ENCODE measurements around the gene ARHGEF4. TPM values are rescaled to one million over a fixed set of nuclear protein-coding genes. Genes with fewer than 3 reads are reported as not detected.

ARHGEF4 gene
- total RNA-seq, 1 experiment from 2014 or later = 26.6 TPM

- TF ChIP-seq, protein P1, sequence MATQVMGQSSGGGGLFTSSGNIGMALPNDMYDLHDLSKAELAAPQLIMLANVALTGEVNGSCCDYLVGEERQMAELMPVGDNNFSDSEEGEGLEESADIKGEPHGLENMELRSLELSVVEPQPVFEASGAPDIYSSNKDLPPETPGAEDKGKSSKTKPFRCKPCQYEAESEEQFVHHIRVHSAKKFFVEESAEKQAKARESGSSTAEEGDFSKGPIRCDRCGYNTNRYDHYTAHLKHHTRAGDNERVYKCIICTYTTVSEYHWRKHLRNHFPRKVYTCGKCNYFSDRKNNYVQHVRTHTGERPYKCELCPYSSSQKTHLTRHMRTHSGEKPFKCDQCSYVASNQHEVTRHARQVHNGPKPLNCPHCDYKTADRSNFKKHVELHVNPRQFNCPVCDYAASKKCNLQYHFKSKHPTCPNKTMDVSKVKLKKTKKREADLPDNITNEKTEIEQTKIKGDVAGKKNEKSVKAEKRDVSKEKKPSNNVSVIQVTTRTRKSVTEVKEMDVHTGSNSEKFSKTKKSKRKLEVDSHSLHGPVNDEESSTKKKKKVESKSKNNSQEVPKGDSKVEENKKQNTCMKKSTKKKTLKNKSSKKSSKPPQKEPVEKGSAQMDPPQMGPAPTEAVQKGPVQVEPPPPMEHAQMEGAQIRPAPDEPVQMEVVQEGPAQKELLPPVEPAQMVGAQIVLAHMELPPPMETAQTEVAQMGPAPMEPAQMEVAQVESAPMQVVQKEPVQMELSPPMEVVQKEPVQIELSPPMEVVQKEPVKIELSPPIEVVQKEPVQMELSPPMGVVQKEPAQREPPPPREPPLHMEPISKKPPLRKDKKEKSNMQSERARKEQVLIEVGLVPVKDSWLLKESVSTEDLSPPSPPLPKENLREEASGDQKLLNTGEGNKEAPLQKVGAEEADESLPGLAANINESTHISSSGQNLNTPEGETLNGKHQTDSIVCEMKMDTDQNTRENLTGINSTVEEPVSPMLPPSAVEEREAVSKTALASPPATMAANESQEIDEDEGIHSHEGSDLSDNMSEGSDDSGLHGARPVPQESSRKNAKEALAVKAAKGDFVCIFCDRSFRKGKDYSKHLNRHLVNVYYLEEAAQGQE (IDR thresholded peaks at IDR 0.05; ENCODE audit: low read depth) = no peak
Observed at GRCh38 chr2:130808482-130809268, 28.0 kb upstream of the ARHGEF4 start (continued).

DNA sequence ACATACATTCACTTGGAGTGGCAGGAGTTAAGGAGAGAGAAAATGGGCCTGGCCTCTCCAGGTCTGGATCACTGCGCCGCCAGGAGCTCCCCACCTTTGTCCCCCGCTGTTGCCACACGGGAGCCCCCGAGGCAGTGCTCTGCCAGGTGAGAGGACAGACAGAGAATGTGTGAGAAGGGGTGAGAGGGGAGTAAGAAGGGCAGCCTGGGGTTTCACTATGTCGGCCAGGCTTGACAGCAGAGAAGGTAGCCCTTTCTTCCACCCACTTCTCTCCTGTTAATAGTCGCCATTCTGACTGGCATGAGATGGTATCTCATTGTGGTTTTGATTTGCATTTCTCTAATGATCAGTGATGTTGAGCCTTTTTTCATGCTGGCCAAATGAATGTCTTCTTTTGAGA, 26.2 kb upstream of the ARHGEF4 start:
- intact Hi-C loops (cut with micrococcal nuclease) = no loop called here
- Histone ChIP-seq H3K4me3 (replicated peaks in 1 of 2; ENCODE audit: low read depth in 1 of 2, low read length in 2 of 2) (no peak overlapping the region), H2AFZ (ENCODE audit: low read depth, low read length, poor library complexity, severe bottlenecking) (no peak overlapping the region), H3K4me2 (ENCODE audit: low read length) (no peak overlapping the region), H3K9me3 (ENCODE audit: control insufficient read depth in 1 of 2, insufficient read depth in 1 of 2, low read depth in 1 of 2, low read length in 2 of 2) (no peaks in the 10 kb centered on the region), H3K36me3 (ENCODE audit: control insufficient read depth in 1 of 2, insufficient read depth in 2 of 2, low read length in 2 of 2) (no peaks in the 10 kb centered on the region), H3K27ac (ENCODE audit: low read depth, low read length) (no peak overlapping the region), H3K4me1 (ENCODE audit: control insufficient read depth in 1 of 2, insufficient read depth in 2 of 2, low read length in 2 of 2) (peaks cover 11 to 22% of the 10 kb centered on the region in 2 experiments; a peak in 3 of 4 replicates), H4K20me1 (ENCODE audit: insufficient read depth) (no peaks in the 10 kb centered on the region), H3K27me3 (ENCODE audit: insufficient read depth, low read length) (no peaks in the 10 kb centered on the region), H3K79me2 (ENCODE audit: insufficient read depth, low read length) (no peaks in the 10 kb centered on the region), H3K9me2 (ENCODE audit: insufficient read depth) (no peaks in the 10 kb centered on the region), H3K9ac (ENCODE audit: low read length) (no peak overlapping the region)
- ChIA-PET POLR2A (no interaction called here), CTCF (interaction anchor here (2.3 kb wide), 1 partner anchor 13 kb away, joined by 5 read pairs; no protein-coding TSS in a partner anchor), RAD21 (ENCODE audit: low non-redundant PET in 1 of 2, low total read pairs in 2 of 2, uncharacterized antibody in 2 of 2, unreplicated experiment in 2 of 2) (no interaction called here)
- DNase-seq (ENCODE audit: low read depth, low spot score) (no peak), ATAC-seq (no peak)
- no TSS peak for BruUV-seq (replicated peaks)
- no peak for TF ChIP-seq ZBTB33 (IDR thresholded peaks at IDR 0.05; ENCODE audit: extremely low read depth, insufficient replicate concordance, low read length)
- no peak for TF ChIP-seq EZH2phosphoT487 (IDR thresholded peaks at IDR 0.05; ENCODE audit: borderline replicate concordance)
- TF ChIP-seq, protein P1 (IDR thresholded peaks at IDR 0.05; ENCODE audit: low read depth) = no peak
- TF ChIP-seq SP1 (IDR thresholded peaks at IDR 0.05; ENCODE audit: low read depth) = no peak
- no peak for TF ChIP-seq ZNF274 (IDR thresholded peaks at IDR 0.05; ENCODE audit: low read depth, low read length)
- TF ChIP-seq ZFX (IDR thresholded peaks at IDR 0.05) = no peak
- TF ChIP-seq FOSL1 (IDR thresholded peaks at IDR 0.05; ENCODE audit: low read depth) = no peak
- TF ChIP-seq ATF3 (IDR thresholded peaks at IDR 0.05) = no peak
- TF ChIP-seq, protein P2, sequence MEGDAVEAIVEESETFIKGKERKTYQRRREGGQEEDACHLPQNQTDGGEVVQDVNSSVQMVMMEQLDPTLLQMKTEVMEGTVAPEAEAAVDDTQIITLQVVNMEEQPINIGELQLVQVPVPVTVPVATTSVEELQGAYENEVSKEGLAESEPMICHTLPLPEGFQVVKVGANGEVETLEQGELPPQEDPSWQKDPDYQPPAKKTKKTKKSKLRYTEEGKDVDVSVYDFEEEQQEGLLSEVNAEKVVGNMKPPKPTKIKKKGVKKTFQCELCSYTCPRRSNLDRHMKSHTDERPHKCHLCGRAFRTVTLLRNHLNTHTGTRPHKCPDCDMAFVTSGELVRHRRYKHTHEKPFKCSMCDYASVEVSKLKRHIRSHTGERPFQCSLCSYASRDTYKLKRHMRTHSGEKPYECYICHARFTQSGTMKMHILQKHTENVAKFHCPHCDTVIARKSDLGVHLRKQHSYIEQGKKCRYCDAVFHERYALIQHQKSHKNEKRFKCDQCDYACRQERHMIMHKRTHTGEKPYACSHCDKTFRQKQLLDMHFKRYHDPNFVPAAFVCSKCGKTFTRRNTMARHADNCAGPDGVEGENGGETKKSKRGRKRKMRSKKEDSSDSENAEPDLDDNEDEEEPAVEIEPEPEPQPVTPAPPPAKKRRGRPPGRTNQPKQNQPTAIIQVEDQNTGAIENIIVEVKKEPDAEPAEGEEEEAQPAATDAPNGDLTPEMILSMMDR (IDR thresholded peaks at IDR 0.05 in 2 of 3, conservative IDR thresholded peaks at IDR 0.05 in 1 of 3; ENCODE audit: borderline replicate concordance in 1 of 3, insufficient read depth in 1 of 3, low read depth in 2 of 3, low read length in 2 of 3) = no peak
- no peak for TF ChIP-seq ELF1 (IDR thresholded peaks at IDR 0.05; ENCODE audit: borderline replicate concordance, low read depth)
- TF ChIP-seq POLR2A (IDR thresholded peaks at IDR 0.05; ENCODE audit: borderline replicate concordance, extremely low read depth, insufficient read depth, insufficient read length) = no peak

Measured in HCT116 (cell line).